ENCODE results near the gene UMPS.

DNA sequence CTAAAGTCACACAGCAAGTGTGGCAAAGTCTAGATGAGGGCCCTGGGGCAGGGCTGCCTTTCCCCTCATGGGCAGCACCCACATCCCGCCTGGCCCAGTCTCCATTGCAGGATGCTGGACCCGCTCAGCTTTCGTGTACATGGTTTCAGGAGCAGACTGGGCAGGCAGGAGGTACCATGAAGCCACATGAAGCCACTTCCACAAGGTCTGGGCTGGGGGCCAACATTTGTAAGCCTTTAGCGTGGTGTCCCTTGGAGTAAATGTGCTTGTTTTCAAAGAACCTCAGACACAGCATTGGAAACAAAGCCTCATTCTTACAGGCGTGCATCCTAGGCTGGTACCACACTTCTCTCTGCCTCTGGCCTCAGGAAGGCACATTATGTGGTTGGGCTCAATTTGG is 34.5 kb downstream of the UMPS start:
- no peak for TF ChIP-seq EZH2phosphoT487 (conservative IDR thresholded peaks at IDR 0.05; ENCODE audit: low read length)
- TF ChIP-seq, protein P1, sequence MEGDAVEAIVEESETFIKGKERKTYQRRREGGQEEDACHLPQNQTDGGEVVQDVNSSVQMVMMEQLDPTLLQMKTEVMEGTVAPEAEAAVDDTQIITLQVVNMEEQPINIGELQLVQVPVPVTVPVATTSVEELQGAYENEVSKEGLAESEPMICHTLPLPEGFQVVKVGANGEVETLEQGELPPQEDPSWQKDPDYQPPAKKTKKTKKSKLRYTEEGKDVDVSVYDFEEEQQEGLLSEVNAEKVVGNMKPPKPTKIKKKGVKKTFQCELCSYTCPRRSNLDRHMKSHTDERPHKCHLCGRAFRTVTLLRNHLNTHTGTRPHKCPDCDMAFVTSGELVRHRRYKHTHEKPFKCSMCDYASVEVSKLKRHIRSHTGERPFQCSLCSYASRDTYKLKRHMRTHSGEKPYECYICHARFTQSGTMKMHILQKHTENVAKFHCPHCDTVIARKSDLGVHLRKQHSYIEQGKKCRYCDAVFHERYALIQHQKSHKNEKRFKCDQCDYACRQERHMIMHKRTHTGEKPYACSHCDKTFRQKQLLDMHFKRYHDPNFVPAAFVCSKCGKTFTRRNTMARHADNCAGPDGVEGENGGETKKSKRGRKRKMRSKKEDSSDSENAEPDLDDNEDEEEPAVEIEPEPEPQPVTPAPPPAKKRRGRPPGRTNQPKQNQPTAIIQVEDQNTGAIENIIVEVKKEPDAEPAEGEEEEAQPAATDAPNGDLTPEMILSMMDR (IDR thresholded peaks at IDR 0.05; ENCODE audit: insufficient read depth, low read length, poor library complexity, severe bottlenecking), result no peak
